Putamen (tissue), 1 donor: ENCODE measurements around the gene PCDHA6.
"Not testable (repeated sequence)": the region's sequence is repeated elsewhere in the genome, so short reads cannot be mapped to it uniquely, and the experiment has no call there.

Experiments
- DNase-seq: peaks from one replicate; pipeline ENCODE4 v3.0.0-alpha.2; 2016; ENCODE audit warnings: low spot score

The PCDHA6 gene

GRCh38 chr5:140821375-140822280 is 6.1 kb upstream of the PCDHA6 start, which contains the start of gene PCDHA5:
Gene PCDHA5, plus strand, starts transcription at chr5:140821613.
- DNase-seq: no peak

- no peak for DNase-seq
Measured at GRCh38 chr5:140822281-140822629, 5.5 kb upstream of the PCDHA6 start.

- DNase-seq: not testable (repeated sequence)
Measured at GRCh38 chr5:140822969-140823368, 4.8 kb upstream of the PCDHA6 start.

GRCh38 chr5:140823475-140823874 is 4.3 kb upstream of the PCDHA6 start:
- DNase-seq: no peak

GRCh38 chr5:140828362-140828737 is 590 bp downstream of the PCDHA6 start:
- DNase-seq: no peak

GRCh38 chr5:140829511-140830501 is 2.0 kb downstream of the PCDHA6 start:
- not testable (repeated sequence) for DNase-seq

GRCh38 chr5:140833993-140834392 is 6.2 kb downstream of the PCDHA6 start, which contains the start of gene PCDHA7:
Gene PCDHA7, plus strand, starts transcription at chr5:140834269. Its CDS starts 115 bp downstream, at chr5:140834384.
- no peak for DNase-seq

- DNase-seq: not testable (repeated sequence)
Measured at GRCh38 chr5:140834439-140835008, 6.8 kb downstream of the PCDHA6 start.

- no peak for DNase-seq
Measured at GRCh38 chr5:140835622-140836510, 8.1 kb downstream of the PCDHA6 start.

- no peak for DNase-seq
Measured at GRCh38 chr5:140840978-140841962, 13.5 kb downstream of the PCDHA6 start, which contains the start of gene PCDHA8. Gene PCDHA8, plus strand, starts transcription at chr5:140841187. Its CDS starts 135 bp downstream, at chr5:140841322.

- DNase-seq: no peak
Measured at GRCh38 chr5:140842798-140843733, 15.3 kb downstream of the PCDHA6 start.

- DNase-seq: not testable (repeated sequence)
Measured at GRCh38 chr5:140848139-140849102, 20.7 kb downstream of the PCDHA6 start, which contains the start of gene PCDHA9. Gene PCDHA9, plus strand, starts transcription at chr5:140848382. Its CDS starts 114 bp downstream, at chr5:140848496.

- DNase-seq: not testable (repeated sequence)
Measured at GRCh38 chr5:140849831-140850634, 22.3 kb downstream of the PCDHA6 start.

- DNase-seq: peak; percentile 16
Measured at GRCh38 chr5:140855772-140856674, 28.3 kb downstream of the PCDHA6 start, which contains the start of gene PCDHA10. Gene PCDHA10, plus strand, starts transcription at chr5:140855897. Its CDS starts 152 bp downstream, at chr5:140856049.
